T-helper 1 cell treated with Interleukin-12 subunit alpha and Interleukin-12 subunit beta and Interleukin-4 antibody, amounts not matched to agents 30 ng/mL and 1 ng/mL, for 36 hours (primary cell): ENCODE data around the gene CLUH. TPM values are rescaled to one million over a fixed set of nuclear protein-coding genes. Genes with fewer than 3 reads are reported as not detected.
"Not testable (repeated sequence)": the region's sequence is repeated elsewhere in the genome, so short reads cannot be mapped to it uniquely, and the experiment has no call there.

Experiments used
- intact Hi-C: fragments of 100-400 bp; cut with micrococcal nuclease; formaldehyde crosslinking; loops from one replicate; pipeline ENCODE4 v1.15.1; 2024
- total RNA-seq: library from RNA; stranded (reverse); gene quantifications from 2 replicates; pipeline ENCODE4 v1.2.3, GENCODE V29; 2022

Gene CLUH
- total RNA-seq, 1 donor from 2014 or later, result 73.4 TPM

GRCh38 chr17:2701996-2702741, 9.4 kb downstream of the CLUH start:
- intact Hi-C loops, result no loop called here

GRCh38 chr17:2701161-2701995, 10.2 kb downstream of the CLUH start:
- intact Hi-C loops, result no loop called here

- intact Hi-C loops, result no loop called here
These were observed 10.9 kb downstream of the CLUH start for GRCh38 chr17:2700491-2701141.

- intact Hi-C loops, result no loop called here
These were observed 11.5 kb downstream of the CLUH start for GRCh38 chr17:2700030-2700490.

GRCh38 chr17:2699216-2699805, 12.3 kb downstream of the CLUH start:
- intact Hi-C loops, result not testable (repeated sequence)

- intact Hi-C loops, result no loop called here
These were observed 13.9 kb downstream of the CLUH start for GRCh38 chr17:2697611-2698162.

- intact Hi-C loops, result no loop called here
These were observed 15.4 kb downstream of the CLUH start for GRCh38 chr17:2695961-2696760.

GRCh38 chr17:2695243-2695960, 16.2 kb downstream of the CLUH start:
- intact Hi-C loops, result no loop called here

GRCh38 chr17:2694381-2695242, 17.0 kb downstream of the CLUH start:
- intact Hi-C loops, result no loop called here

- intact Hi-C loops, result no loop called here
These were observed 17.8 kb downstream of the CLUH start for GRCh38 chr17:2693561-2694380.

GRCh38 chr17:2692781-2693135, 18.8 kb downstream of the CLUH start:
- intact Hi-C loops, result no loop called here

GRCh38 chr17:2691965-2692780, 19.4 kb downstream of the CLUH start:
- intact Hi-C loops, result no loop called here

GRCh38 chr17:2691069-2691871, 20.3 kb downstream of the CLUH start:
- intact Hi-C loops, result no loop called here

GRCh38 chr17:2690165-2691068, 21.1 kb downstream of the CLUH start:
- intact Hi-C loops, result no loop called here
